HEK293T (cell line): ENCODE measurements around the gene DPEP2NB.
"Not testable (repeated sequence)": the region's sequence is repeated elsewhere in the genome, so short reads cannot be mapped to it uniquely, and the experiment has no call there.

Experiments
- TARDBP ChIP-seq: fragments of 450-650 bp; IDR thresholded peaks from 2 replicates; pipeline ENCODE4 v1.6.1; 2016
- TF ChIP-seq, protein P1 (sequence below): fragments of 450-650 bp; IDR thresholded peaks from 2 replicates; pipeline ENCODE4 v1.6.1; 2016

DNA sequence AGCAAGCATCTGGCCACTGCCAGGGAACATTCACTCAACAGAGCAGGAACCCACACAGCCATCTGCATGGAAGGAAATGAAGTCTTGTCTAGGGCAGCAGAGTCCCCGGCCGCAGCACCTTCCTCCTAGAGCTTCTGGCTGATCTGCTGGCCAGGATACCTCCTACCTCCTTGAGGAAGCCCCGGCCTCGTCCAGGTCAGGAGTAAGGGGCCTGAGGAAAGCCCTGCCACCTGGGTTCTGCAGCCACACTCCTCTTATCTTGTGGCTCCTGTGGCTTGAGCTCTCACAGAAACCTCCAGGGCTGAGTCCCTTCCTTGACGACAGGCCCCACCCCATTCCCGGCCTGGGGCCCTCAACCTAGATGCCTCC is 21.7 kb downstream of the DPEP2NB start:
- TF ChIP-seq, protein P1, sequence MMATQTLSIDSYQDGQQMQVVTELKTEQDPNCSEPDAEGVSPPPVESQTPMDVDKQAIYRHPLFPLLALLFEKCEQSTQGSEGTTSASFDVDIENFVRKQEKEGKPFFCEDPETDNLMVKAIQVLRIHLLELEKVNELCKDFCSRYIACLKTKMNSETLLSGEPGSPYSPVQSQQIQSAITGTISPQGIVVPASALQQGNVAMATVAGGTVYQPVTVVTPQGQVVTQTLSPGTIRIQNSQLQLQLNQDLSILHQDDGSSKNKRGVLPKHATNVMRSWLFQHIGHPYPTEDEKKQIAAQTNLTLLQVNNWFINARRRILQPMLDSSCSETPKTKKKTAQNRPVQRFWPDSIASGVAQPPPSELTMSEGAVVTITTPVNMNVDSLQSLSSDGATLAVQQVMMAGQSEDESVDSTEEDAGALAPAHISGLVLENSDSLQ: not testable (repeated sequence)
- TF ChIP-seq TARDBP: not testable (repeated sequence)
